NCI-H2171 (cell line): ENCODE measurements around the gene ATF6.

Experiments
- DNase-seq: peaks from one replicate; lab custom pipeline; 2025; lab: John Stamatoyannopoulos, UW

Gene ATF6

DNA sequence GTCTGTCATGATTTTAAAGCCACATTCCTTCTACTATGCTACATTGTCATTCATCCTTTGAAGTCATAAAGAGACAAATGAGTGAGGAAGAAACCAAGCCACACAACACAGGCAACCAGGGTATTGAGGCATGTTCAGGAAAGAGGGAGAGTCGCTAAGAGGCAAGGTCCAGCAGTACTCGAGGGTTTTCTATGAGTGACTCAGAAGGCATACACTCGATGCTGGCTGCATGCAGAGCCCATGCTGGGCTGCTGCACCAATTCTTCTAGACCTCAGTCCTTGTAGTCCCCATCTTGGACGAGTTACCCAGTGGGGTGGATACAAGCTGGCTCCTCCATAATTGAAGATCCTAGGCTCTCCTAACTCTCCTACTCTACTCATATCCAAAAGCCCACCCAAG lies 199.9 kb downstream of the ATF6 start:
- no peak for DNase-seq

DNA sequence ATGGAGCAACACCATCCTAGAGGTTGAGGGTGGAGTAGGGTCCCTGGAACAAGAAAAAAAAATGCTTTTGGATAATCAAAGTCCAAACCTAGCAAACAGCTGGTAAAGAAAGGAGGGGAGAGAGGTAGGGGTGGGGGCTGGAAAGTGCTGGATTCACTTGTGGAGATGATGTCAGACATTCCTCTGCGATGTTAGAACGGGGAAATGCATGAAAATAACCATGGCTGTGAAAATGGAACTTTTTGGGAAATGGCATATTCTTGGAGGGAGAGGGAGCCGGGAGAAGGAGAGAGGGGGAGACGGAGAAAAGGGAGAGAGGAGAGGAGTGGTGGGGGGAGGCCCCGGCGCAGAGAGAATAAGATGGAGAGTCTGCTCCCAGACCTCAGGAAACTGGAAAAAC lies 203.9 kb downstream of the ATF6 start:
- no peak for DNase-seq

DNA sequence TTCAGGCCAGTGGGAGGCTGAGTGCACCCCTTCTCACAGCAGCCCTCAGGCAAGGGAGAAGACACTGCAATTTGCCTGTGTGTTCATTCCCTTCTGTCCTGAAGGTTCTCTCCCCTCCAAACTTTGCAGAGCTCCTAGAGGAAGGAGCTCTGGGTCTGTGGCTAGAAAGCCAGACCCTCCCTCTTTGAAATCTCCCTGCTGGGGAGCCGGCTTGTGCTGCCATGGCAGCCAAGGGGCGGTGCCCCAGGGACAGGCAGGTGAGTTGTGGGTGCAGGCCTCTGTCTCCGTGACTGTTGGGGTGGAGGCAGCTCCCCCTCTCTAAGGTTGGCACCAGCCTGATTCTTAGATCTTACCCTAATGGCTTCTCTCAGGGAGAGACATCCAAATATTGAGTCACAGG lies 204.5 kb downstream of the ATF6 start:
- DNase-seq = no peak

DNA sequence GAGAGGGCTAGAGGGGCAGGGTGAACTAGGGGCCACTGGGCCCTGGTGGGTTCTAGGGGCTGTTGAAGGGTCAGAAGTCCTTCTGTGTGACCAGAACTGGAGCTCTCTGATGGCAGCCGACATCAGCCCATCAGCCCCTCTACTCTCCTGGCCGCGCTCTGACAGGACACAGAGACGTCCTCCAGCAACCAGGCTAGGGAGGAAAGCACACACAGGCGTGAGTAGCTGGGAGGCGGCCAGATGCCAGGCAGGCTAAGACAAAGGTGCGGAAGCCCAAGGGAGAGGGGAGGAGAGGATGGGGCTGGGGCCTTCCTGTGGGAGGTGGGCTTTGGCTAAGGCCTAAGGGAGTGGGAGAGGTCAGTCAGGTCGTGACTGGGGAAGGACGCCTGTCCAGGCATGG lies 206.7 kb downstream of the ATF6 start:
- DNase-seq = no peak

DNA sequence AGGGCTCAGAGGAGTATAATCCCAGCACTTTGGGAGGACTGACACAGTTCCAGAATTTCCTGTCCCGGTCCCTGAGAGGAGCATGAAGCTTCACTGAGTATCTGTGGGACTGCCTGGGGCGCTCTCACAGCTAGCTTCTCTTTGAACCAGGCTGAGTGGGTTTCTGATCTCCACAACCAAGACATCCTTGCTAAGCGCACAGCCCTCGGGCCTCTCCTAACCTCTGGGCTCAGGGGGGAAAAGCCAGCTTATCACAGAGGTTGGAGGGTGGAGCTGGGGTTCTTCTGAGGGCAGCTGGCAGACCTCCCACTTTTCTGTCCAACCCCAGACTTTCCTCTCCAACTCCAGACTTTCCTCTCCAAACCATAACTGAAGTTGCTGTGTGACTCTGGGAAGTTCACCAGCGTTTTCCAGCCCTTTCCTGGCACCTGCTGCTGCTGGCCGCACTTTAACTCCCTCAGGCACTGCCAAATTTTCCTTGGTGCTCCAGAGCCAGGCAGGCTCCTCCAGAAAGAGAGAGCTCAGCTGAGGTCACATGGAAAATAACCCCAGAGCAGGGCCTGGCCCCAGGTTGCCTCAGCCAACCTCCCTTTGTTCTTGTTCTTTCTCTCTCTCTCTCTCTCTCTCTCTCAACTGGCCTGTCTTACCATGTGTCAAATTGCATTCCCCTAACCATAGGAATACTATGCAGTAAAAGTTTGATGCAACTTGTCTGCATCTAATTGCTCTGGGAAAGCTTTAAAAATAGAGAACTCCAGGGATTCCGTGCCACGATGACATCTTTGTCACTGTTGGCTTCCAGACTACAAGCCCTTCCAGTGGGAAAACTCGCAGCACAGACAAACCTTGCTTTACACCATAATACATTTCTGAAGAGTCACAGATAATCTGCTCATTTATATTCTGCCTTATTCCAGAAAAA lies 208.1 kb downstream of the ATF6 start:
- no peak for DNase-seq

DNA sequence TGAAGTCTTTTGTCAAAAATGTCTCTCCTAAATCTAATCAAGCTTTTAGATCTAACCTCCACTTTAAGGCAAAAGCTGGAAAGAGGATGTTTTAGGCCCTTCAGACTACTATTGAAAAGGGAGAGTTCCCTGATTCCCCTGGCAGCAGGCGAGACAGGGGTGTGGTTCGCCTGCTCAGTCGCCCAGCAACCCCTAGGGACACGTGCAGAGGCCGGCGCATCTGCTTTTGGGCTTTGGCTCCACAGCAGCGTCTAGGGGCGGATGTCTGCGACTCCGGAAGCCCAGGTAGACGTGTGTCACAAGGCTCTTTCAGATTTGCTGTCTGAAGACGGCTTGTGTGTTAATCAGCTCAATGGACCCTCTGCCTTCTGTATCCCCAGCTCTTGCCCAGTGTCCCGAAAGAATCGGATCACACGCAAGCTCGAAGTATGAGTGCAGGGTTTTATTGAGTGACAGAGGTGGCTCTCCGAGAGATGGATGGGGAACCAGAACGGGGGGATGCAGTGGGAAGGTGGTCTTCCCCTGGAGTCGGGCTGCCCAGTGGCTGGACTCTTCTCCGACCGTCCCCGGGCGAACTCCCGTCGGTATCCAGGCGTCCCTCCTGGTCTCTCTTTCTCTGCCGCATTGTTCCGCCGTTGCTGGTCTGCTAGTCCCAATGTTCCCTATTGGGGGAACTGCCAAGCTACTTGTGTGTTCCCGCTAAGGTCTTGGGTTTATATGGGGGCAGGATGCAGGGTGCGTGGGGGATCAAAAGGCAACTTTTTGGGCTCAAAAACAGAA lies 212.1 kb downstream of the ATF6 start:
- peak; percentile 89 for DNase-seq

DNA sequence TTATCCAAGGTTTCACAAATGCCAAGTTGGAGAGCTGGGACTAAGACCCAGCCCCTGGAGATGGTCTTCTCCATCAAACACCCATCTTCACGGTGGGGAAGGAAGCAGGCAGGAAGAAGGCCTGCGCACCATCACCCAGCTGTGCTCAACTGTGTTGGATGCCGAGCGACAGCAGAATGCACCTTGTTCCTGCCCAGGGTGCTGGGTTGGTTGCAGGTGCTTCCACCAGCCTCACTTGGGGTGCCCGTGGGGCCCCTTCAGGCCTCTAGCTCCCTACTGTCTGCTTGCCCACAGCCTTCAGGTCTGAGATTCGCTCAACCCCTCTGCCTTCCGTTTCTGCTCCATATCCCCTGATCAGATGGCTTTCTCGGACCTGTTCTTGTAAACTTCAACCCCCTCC lies 215.0 kb downstream of the ATF6 start:
- DNase-seq = no peak

DNA sequence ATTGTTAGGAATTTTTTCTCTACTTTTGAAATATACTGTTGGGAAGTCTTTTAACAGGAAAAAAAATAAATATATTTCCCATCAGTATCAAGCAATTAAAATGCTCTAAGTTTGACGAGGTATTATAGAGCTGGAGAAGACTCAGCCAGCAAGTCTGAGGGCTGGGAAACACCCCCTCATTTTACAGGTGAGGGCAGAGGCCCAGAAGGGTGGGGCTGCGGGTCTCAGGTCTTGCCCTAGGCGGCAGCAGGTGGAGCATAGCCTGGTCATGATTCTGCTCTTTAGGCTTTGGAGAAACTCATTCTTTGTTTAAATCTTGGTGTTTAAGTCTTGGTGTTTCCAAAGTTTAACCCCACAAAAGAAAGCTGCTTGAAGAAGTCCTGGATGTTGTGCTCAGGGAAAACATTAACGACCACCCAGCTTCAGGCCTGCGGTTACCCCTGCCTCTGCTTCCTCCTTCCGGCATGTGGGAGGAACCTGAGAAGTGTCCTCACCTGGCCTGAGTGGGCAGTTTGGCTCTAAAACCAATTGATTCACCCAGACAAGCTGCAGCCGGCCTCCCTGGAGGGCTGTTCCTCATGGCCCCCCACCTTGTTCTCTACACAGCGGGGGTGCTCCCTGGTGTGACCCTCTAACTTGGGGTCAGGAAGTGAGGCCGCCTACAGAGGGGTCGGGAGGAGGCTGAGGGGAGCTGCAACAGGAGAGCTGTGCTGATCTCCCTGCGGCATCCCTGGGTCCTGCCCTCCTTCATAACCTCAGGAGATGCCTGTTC lies 215.8 kb downstream of the ATF6 start:
- no peak for DNase-seq

DNA sequence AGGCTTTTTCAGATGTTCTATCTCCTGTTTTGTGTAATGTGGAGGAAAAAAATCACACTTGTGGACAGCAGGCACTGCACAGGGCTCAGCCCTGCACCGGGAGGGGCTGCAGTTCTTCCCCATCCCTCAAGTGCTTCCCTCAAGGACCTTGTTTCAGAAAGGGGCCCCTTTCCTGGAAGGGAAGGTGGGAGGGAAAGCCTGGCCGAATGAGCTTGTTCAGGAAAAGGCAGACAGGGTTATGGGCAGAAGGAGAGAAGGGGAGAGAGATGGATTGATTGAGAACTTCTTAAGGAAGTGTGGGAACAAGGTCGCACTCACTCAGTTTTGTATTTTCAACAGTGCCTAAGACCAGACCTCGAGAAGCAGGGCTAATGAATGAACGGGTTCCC lies 216.4 kb downstream of the ATF6 start:
- no peak for DNase-seq

DNA sequence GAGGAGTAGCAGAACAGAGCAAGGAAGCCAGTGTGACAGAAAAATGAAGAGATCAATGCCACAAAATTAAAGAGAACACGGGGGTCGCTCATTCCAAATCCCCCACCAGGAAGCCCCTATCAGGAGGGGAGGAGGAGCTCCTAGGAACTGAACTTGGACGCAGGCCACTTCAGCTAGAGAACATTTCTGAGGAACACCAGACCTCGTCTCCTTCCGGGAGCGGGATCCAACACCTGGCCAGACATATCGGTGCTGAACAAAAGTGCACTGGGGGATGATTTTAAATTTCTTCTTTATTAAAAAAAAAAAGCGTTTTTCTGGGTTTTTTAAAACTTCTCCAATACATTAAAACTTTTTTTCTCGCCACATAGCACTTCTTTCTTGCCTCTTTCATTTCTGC lies 216.8 kb downstream of the ATF6 start:
- DNase-seq = no peak

DNA sequence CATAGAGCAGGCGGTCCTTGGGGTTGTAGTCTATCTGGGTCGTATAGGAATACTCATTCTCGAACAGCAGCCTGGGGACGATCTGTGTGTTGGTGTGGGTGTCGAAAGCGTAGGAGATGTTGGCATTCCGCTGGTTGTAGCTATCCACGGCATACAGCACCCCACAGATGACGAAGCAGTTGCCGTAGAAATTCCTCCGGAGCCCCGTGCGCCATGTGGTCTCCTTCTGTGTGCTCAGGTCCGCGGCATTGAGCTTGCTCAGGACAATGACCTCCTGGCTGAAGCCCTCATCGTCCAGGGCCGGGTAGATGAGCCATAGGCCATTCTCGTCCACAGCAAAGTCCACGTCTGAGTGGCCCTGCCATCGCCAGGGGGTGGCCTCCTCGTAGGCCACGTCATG lies 217.6 kb downstream of the ATF6 start:
- no peak for DNase-seq

DNA sequence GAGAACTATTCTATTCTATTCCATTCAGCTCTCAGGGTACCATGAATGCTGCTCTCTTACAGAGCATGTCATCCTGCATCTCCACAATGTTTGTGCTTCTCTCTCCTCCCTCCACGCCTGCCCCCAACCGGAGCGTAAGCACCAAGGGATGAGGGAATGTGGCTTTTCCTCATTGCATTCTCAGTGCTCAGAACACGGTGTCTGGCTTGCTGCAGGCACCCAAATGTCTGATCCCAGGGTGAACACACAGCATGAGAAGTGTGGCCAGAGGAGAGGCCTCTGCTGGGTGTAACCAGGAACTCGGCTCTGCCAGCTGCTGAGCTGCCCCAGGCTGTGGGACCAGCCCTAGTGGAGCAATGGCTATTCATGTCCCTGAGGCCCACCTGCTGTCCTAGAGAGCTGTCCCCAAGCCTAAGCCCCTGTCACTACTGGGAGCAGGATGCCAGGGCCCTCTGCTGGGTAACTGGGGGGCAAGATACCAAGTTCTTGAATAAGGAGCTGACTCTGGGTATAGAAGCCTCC lies 219.2 kb downstream of the ATF6 start:
- DNase-seq = no peak

DNA sequence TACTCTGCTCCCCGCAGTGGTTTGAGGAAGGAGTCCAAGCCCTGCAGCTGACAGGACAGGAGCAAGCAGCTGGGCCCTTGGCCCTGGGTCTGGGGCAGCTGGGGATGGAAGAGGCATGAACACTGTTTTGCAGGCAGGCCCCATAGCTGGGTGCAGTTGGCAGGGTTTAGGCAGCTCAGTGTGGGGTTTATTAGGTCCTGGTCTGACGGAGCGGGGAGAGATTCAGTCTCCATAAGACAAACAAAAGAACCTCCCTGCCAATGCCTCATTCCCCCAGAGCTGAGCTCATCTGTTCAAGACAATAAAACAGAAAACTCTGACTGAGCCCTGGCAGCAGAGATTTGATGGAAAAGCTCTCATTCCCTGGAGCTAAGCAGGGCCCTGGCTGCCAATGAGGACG lies 220.2 kb downstream of the ATF6 start:
- DNase-seq = no peak

DNA sequence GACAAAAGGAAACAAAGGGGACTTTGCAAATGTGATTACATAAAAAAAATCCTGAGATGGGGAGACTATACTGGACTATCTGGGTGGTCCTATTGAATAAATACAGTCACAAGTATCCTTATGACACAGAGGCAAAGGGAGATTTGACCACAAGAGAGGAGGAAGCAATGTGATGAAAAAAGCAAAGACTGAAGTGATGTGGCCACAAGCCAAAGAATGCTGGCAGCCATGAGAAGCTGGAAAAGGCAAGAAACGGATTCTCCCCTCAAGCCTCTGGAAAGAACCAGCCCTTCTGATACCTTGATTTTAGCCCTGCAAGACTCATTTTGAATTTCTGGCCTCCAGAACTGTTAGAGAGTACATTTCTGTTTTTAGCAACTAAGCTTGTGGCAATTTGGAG lies 221.2 kb downstream of the ATF6 start:
- no peak for DNase-seq

DNA sequence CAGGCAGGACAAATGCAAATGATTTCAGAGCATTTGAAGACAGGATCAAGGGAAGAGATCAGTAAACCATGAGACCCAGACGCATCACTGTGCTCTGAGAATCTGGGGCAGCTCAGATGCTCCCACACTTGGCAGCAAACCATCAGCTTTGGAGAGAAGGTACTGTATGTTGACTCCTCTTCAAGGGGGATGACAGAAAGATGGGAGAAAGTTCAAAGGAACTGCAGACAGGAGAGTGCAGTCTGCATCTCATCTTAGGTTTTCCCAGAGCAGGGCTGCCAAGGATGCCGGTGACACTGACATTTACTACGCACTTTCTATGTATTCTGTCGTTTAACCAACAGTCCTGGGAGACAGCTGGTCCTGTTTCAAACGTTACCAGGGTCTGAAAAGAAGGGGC lies 221.8 kb downstream of the ATF6 start:
- DNase-seq = no peak

DNA sequence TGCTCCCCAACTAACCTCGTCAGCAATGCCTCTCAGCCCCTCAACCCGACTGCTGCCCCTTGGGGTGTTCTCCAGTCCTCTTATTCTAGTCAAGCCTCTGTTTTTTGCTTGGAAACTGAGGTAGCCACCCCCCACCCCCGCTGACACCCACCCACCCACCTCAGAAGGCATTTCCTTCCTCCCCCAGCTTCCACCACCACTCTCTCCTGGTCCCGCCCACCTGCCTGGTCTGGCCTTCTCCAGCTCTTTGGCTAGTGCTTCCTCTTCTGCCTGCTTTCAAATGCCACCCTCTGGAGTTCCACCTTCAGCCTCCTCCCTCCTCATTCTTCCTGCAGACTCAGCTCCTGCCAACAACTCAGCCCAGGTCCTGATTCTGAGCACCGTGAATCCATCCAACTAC lies 222.3 kb downstream of the ATF6 start:
- no peak for DNase-seq

DNA sequence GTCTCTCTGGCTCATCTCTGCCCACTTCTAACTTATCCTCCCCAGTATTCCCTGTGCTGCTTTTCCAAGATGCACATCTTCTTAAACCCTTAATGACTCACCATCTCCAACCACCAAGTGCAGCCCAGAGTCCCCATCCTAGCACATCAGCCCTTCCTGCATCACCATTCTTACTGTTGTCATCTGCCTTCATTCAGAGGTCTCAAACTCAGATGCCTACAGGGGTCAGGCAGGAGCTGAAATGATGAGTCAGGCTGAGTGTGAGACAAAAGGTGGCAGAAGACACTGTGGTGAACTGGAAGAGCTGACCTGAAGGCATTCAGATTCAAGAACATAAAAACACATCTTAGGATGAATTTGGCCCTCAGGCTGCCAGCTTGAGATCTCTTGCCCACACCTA lies 223.0 kb downstream of the ATF6 start:
- no peak for DNase-seq

DNA sequence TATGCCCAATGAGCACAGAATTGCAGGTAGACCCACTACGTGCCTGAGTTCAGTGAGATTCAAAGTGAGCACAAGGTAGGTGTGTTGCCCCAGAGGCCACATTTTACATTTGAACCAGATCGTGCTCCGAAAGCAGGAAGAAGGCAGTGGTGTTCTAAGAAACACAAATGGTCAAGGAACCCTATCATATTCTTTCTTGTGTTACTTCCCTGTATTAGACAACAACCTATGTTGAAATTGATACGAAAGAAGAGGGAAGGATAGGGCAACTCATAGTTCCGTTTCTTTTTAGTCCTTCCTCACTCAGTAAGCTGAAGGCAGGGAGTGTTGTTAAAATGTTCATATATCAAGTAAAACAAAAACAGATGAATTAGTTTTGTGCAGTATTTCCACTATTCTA lies 223.7 kb downstream of the ATF6 start:
- DNase-seq = no peak

DNA sequence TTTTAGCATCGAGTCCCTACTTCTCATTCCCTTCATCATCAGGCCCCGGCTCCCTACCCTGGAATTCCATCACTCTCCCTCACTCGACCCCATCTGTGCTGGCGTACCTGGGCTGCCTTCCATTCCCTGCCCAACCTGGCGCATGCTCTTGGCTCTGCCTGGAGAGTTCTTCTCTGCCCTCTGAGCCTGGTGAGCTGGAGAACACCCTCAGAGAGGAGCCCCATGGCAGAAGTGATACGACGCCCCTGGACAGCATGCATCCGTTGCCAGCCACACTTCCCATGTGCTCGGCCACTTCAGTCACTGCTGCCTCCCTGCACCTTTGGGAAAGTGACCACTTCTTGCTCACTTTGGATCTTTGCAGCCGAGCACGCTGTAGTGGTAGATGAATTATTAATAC lies 227.5 kb downstream of the ATF6 start:
- no peak for DNase-seq

DNA sequence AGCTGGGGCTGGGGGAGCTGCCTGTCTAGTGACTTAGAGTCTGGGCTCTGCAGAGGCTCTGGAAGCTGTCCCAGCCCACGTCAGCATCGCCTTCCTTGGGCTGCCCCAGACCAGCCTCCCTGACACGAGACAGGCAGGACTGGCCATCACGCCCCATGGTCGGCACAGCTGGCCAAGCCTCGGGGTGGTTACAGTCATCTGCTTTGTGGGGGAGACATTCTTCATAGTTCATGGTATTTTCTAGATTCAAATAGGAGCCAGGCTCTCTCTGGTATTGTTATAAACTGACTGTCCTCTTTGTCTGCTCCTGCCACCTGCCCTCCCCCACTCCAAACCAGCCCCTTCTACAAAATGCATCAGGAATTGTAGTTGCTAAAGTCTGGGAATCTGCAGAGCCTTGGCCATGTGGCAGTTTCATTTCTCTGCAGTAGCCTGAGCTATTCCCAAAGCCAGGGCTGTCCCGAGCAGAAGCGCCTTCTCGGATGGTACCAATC lies 228.1 kb downstream of the ATF6 start:
- DNase-seq = no peak

DNA sequence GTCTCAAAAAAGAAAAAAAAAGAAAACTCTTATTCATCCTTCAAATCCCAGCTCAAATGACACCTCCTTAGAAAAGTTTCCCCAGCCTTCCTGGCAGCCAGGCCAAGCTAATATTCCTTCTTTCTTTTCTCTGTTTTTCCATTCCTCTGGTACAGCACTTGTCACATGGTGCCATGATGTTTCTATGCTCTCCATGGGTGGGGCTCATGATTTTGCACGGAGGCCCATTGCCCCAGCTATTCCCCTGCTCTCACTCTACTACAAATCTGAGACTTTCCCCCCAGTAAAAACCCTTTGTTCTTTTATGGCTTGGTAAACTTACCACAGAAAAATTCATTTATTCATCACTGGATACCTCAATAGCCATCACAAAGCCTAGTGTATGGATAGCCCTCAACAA lies 231.0 kb downstream of the ATF6 start:
- DNase-seq = no peak

DNA sequence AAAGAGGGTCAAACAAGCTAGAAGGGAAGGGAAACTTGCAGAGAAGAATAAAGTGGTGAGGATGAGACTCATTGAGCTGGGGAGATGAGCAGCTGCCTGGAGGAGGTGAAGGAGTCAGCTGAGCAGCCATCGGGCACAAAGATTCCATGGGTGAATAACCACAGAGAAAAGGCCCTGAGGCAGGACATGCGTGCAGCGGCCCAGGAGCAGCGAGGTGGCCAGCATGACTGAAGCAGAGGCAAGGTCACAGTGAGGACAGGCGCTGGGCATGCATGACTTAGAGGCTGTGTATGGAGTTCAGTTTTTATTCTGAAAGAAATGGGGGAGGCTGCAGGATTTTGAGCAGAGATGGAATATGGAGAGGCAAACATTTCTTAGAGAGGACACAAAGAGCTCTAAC lies 232.7 kb downstream of the ATF6 start:
- DNase-seq = no peak
